ENCODE results near the gene CELA3A. TPM values are rescaled to one million over a fixed set of nuclear protein-coding genes. Genes with fewer than 3 reads are reported as not detected.

CELA3A gene
- total RNA-seq, 1 donor from 2014 or later = not detected

- H3K9me3 Mint-ChIP-seq = no peaks in the 10 kb centered on the region
- no peaks in the 10 kb centered on the region for H3K27me3 Mint-ChIP-seq (ENCODE audit: low read depth)
- peak; percentile 25 to 69 for DNase-seq (ENCODE audit: low spot score in 2 of 2, unreplicated experiment in 2 of 2)
- peaks cover 29% of the 10 kb centered on the region for H3K4me1 Mint-ChIP-seq
- H3K36me3 Mint-ChIP-seq = peaks cover 2% of the 10 kb centered on the region
- peak overlapping the region; percentile 88 for H3K4me3 Mint-ChIP-seq
- H3K27ac Mint-ChIP-seq = peak overlapping the region; percentile 98
- TF ChIP-seq CTCF (IDR thresholded peaks at IDR 0.05; ENCODE audit: unreplicated experiment) = no peak
These were observed 51.8 kb downstream of the CELA3A start for GRCh38 chr1:22053017-22053860.

- peaks cover 2% of the 10 kb centered on the region for H3K36me3 Mint-ChIP-seq
- no peak for TF ChIP-seq CTCF (IDR thresholded peaks at IDR 0.05; ENCODE audit: unreplicated experiment)
- no peak for DNase-seq (ENCODE audit: low spot score in 2 of 2, unreplicated experiment in 2 of 2)
- no peaks in the 10 kb centered on the region for H3K27me3 Mint-ChIP-seq (ENCODE audit: low read depth)
- peaks cover 29% of the 10 kb centered on the region for H3K4me1 Mint-ChIP-seq
- peak overlapping the region; percentile 88 for H3K4me3 Mint-ChIP-seq
- H3K9me3 Mint-ChIP-seq = no peaks in the 10 kb centered on the region
- H3K27ac Mint-ChIP-seq = peak overlapping the region; percentile 98
These were observed 52.7 kb downstream of the CELA3A start for GRCh38 chr1:22053861-22054770.

- Mint-ChIP-seq H3K27me3 (ENCODE audit: low read depth) (no peaks in the 10 kb centered on the region), H3K4me3 (peak overlapping the region; percentile 38), H3K27ac (peak overlapping the region; percentile 83), H3K9me3 (no peaks in the 10 kb centered on the region), H3K4me1 (peaks cover 29% of the 10 kb centered on the region), H3K36me3 (peaks cover 2% of the 10 kb centered on the region)
- no peak for TF ChIP-seq CTCF (IDR thresholded peaks at IDR 0.05; ENCODE audit: unreplicated experiment)
- no peak for DNase-seq (ENCODE audit: low spot score in 2 of 2, unreplicated experiment in 2 of 2)
These were observed 54.0 kb downstream of the CELA3A start for GRCh38 chr1:22055463-22055862.

- DNase-seq (ENCODE audit: low spot score in 2 of 2, unreplicated experiment in 2 of 2) = no peak
- H3K9me3 Mint-ChIP-seq = no peaks in the 10 kb centered on the region
- peak overlapping the region; percentile 27 for H3K27ac Mint-ChIP-seq
- H3K27me3 Mint-ChIP-seq (ENCODE audit: low read depth) = no peaks in the 10 kb centered on the region
- H3K4me1 Mint-ChIP-seq = peaks cover 31% of the 10 kb centered on the region
- TF ChIP-seq CTCF (IDR thresholded peaks at IDR 0.05; ENCODE audit: unreplicated experiment) = no peak
- peaks cover 2% of the 10 kb centered on the region for H3K36me3 Mint-ChIP-seq
- no peak overlapping the region for H3K4me3 Mint-ChIP-seq
These were observed 54.6 kb downstream of the CELA3A start for GRCh38 chr1:22056043-22056442.

- Mint-ChIP-seq H3K27ac (peak overlapping the region; percentile 39), H3K4me3 (no peak overlapping the region), H3K36me3 (peaks cover 2% of the 10 kb centered on the region), H3K9me3 (no peaks in the 10 kb centered on the region), H3K27me3 (ENCODE audit: low read depth) (no peaks in the 10 kb centered on the region), H3K4me1 (peaks cover 31% of the 10 kb centered on the region)
- no peak for DNase-seq (ENCODE audit: low spot score in 2 of 2, unreplicated experiment in 2 of 2)
- no peak for TF ChIP-seq CTCF (IDR thresholded peaks at IDR 0.05; ENCODE audit: unreplicated experiment)
These were observed 55.5 kb downstream of the CELA3A start for GRCh38 chr1:22056936-22057335.

All from mesothelial cell of epicardium (in vitro differentiated cells).